Vagina (tissue), 2 donors: ENCODE results near the gene PPHLN1. TPM values are rescaled to one million over a fixed set of nuclear protein-coding genes. Genes with fewer than 3 reads are reported as not detected.

Experiments
- DNase-seq, 2 donors: peaks; one replicate each; pipeline ENCODE4 v3.0.0-alpha.2; 2017; ENCODE audit errors: extremely low spot score in 2 of 2
- H3K27ac ChIP-seq: fragments of 200-600 bp; sonication (generic); one replicate; pipeline ENCODE4 v1.5.1; 2019
- H3K27me3 ChIP-seq: fragments of 200-600 bp; sonication (generic); one replicate; pipeline ENCODE4 v1.5.1; 2019
- H3K36me3 ChIP-seq, 2 donors: fragments of 200-600 bp; sonication (generic); one replicate each; pipeline ENCODE4 v1.5.1; 2017 to 2019
- H3K4me1 ChIP-seq: fragments of 200-600 bp; sonication (generic); one replicate; pipeline ENCODE4 v1.5.1; 2019
- H3K4me3 ChIP-seq, 2 donors: fragments of 200-600 bp; sonication (generic); 1 replicate in 1 of 2; 2 replicates in 1 of 2; pipeline ENCODE4 v1.5.1; 2016 to 2019
- H3K9me3 ChIP-seq: fragments of 200-600 bp; sonication (generic); one replicate; pipeline ENCODE4 v1.5.1; 2019
- CTCF ChIP-seq, 3 experiments: fragments of 450-650 bp in 2 of 3; fragments of 200-600 bp in 1 of 3; sonication (generic) in 1 of 3; IDR thresholded peaks; one replicate each; pipeline ENCODE4 v1.5.1; 2017 to 2019; ENCODE audit warnings: antibody characterized with exemption in 3 of 3, mild to moderate bottlenecking in 2 of 3, moderate library complexity in 2 of 3
- POLR2A ChIP-seq, 2 donors: fragments of 450-650 bp; IDR thresholded peaks; one replicate each; pipeline ENCODE4 v1.6.1; 2017; ENCODE audit warnings: antibody characterized with exemption in 2 of 2, mild to moderate bottlenecking in 2 of 2, moderate library complexity in 2 of 2
- POLR2AphosphoS5 ChIP-seq, 2 donors: sonication (generic); formaldehyde crosslinking; IDR thresholded peaks; one replicate each; pipeline ENCODE4 v1.9.0; 2017; ENCODE audit warnings: antibody characterized with exemption in 2 of 2, mild to moderate bottlenecking in 2 of 2, low read depth in 1 of 2; ENCODE audit not compliant: insufficient read depth in 1 of 2
- intact Hi-C: fragments of 100-400 bp; cut with DNase I; formaldehyde crosslinking; loops from one replicate; pipeline ENCODE4 v1.15.1; 2023
- microRNA-seq: library from miRNA; unstranded; fragments of <30 nt; microRNA quantifications from one replicate; pipeline ENCODE4, GENCODE V29; 2017; ENCODE audit warnings: borderline number of aligned reads, borderline replicate concordance
- small RNA-seq: library from RNA; depleted of rRNA; stranded (forward); fragments of <200 nt; gene quantifications from one replicate; pipeline ENCODE3, GENCODE V24; 2016
- total RNA-seq: library from RNA; depleted of rRNA; stranded (reverse); fragments of >200 nt; gene quantifications from one replicate; pipeline ENCODE4 v1.2.3, GENCODE V29; 2016

Gene PPHLN1
- total RNA-seq, 1 donor from 2014 or later, result 47.9 TPM

DNA sequence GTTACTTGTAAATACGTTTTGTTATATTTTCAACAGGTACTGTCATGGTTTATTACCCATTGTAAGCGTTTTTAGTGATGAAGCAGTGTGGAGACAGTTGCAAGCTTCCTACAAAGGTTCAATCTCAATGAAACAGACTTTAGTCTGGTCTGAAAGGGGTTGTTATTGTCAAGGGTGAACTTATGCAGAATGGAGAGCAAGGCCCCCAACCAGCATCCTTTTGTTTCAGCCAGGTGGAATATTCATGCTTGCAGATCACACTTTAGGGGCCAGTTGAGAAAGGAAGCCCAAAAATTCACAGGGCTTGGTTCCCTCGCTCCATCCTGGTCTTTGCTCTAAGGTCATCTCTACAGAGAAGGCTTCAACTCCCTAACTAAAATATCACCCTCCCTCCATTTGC lies 159.9 kb downstream of the PPHLN1 start:
- Histone ChIP-seq H3K4me3 (no peak overlapping the region), H3K9me3 (no peaks in the 10 kb centered on the region), H3K4me1 (peaks cover 20% of the 10 kb centered on the region), H3K27me3 (no peaks in the 10 kb centered on the region), H3K27ac (no peak overlapping the region), H3K36me3 (no peaks in the 10 kb centered on the region)
- DNase-seq, result peak in 1 of 2 donors; percentile 56
- intact Hi-C loops, result loop anchor here (10.0 kb wide), 2 partner anchors 99 to 799 kb away; partner anchors contain the start of gene PRICKLE1
- TF ChIP-seq CTCF (IDR thresholded peaks at IDR 0.05) (no peak), POLR2AphosphoS5 (IDR thresholded peaks at IDR 0.05; ENCODE audit: insufficient read depth in 1 of 2, low read depth in 1 of 2) (no peak), POLR2A (IDR thresholded peaks at IDR 0.05) (no peak)

DNA sequence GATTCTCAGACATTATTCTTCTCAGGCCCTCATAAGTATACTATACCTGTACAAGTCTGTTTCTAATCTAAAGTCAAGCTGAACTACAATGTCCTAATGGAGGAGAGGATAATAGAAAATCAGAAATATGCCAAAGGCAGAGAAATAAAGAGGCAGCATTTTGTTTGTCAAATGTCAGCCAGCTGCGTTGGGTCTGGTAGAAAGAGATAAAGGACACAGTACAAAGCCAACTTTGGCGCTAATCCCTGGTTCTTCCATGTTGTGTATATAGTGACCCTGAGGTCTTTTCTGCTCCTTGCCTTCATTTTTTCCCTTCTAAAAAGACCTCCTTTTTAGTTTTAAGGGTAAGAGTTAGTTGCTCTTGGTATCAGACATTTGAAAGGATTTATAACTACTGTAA lies 160.4 kb downstream of the PPHLN1 start:
- intact Hi-C loops, result loop anchor here (10.0 kb wide), 2 partner anchors 98 to 798 kb away; partner anchors contain the start of gene PRICKLE1
- DNase-seq, result peak in 1 of 2 donors; percentile 5
- Histone ChIP-seq H3K4me3 (no peak overlapping the region), H3K27me3 (no peaks in the 10 kb centered on the region), H3K27ac (no peak overlapping the region), H3K4me1 (peaks cover 16% of the 10 kb centered on the region), H3K36me3 (no peaks in the 10 kb centered on the region), H3K9me3 (no peaks in the 10 kb centered on the region)
- TF ChIP-seq POLR2A (IDR thresholded peaks at IDR 0.05) (no peak), CTCF (IDR thresholded peaks at IDR 0.05) (no peak), POLR2AphosphoS5 (IDR thresholded peaks at IDR 0.05; ENCODE audit: insufficient read depth in 1 of 2, low read depth in 1 of 2) (no peak)

GRCh38 chr12:42490261-42490842 lies 164.4 kb downstream of the PPHLN1 start:
- Histone ChIP-seq H3K27me3 (no peaks in the 10 kb centered on the region), H3K9me3 (no peaks in the 10 kb centered on the region), H3K36me3 (no peaks in the 10 kb centered on the region), H3K27ac (no peak overlapping the region), H3K4me1 (no peaks in the 10 kb centered on the region), H3K4me3 (no peak overlapping the region)
- peak in 1 of 2 donors; percentile 52 for DNase-seq
- TF ChIP-seq POLR2A (IDR thresholded peaks at IDR 0.05), result no peak
- no peak for TF ChIP-seq CTCF (IDR thresholded peaks at IDR 0.05)
- TF ChIP-seq POLR2AphosphoS5 (IDR thresholded peaks at IDR 0.05; ENCODE audit: insufficient read depth in 1 of 2, low read depth in 1 of 2), result no peak
- intact Hi-C loops, result no loop called here

Small RNAs within 50 kb of the gene (microRNA-seq; reads per million reads assigned to microRNA genes)
- gene MIR7851, result not detected

Small RNAs within 50 kb of the gene (small RNA-seq; reads per million reads assigned to genes)
- gene MIR7851, result not detected
- gene RF00019, result not detected
- gene RF00090, result not detected
- not detected for gene RNU6-249P

Other genes with a start within 250 kb of the PPHLN1 start
- 11.8 TPM for gene GXYLT1, start 181.3 kb upstream of the PPHLN1 start, total RNA-seq
- gene YAF2, start 87.9 kb upstream of the PPHLN1 start, total RNA-seq, result 23.1 TPM
- gene ZCRB1, start 73 bp upstream of the PPHLN1 start, total RNA-seq, result 36.3 TPM